OCI-LY7 (cell line): Measurements from ENCODE around the gene PRSS3. TPM values are rescaled to one million over a fixed set of nuclear protein-coding genes. Genes with fewer than 3 reads are reported as not detected.
"Not testable (repeated sequence)": the region's sequence is repeated elsewhere in the genome, so short reads cannot be mapped to it uniquely, and the experiment has no call there.

Experiments used
- BruUV-seq: library from RNA; stranded (reverse); fragments of 400-500 nt; replicated peaks from 2 replicates; lab custom pipeline; 2021; lab: Mats Ljungman, UMichigan
- CTCF ChIA-PET: fragments of 300-600 bp; sonication (Branson Sonifier 250); formaldehyde crosslinking; loops from one replicate; lab custom pipeline; 2022; ENCODE audit warnings: antibody characterized with exemption; ENCODE audit not compliant: unreplicated experiment; lab: Charles Lee
- POLR2A ChIA-PET: fragments of 300-600 bp; sonication (Branson Sonifier 250); formaldehyde crosslinking; loops from one replicate; lab custom pipeline; 2022; ENCODE audit warnings: antibody characterized with exemption; lab: Charles Lee
- DNase-seq: peaks from one replicate; pipeline ENCODE4 v3.0.0-alpha.2; 2015; ENCODE audit warnings: low spot score
- H2AFZ ChIP-seq: fragments of 200-600 bp; sonication (generic), shearing (Covaris generic); 2 replicates; pipeline ENCODE4 v1.6.1; 2014; ENCODE audit warnings: mild to moderate bottlenecking, antibody characterized with exemption, low read length, moderate library complexity
- H3K27ac ChIP-seq: fragments of 200-600 bp; sonication (generic); 2 replicates; pipeline ENCODE4 v1.5.1; 2014; ENCODE audit warnings: mixed run types, low read depth, mild to moderate bottlenecking, moderate library complexity, low read length, inconsistent platforms; ENCODE audit not compliant: poor library complexity, severe bottlenecking
- H3K36me3 ChIP-seq: fragments of 200-600 bp; sonication (generic); 2 replicates; pipeline ENCODE4 v1.6.1; 2014; ENCODE audit warnings: mild to moderate bottlenecking, antibody characterized with exemption, low read length, moderate library complexity, mixed read lengths; ENCODE audit not compliant: insufficient read depth
- H3K4me1 ChIP-seq: fragments of 200-600 bp; sonication (generic); 2 replicates; pipeline ENCODE4 v1.5.1; 2014; ENCODE audit warnings: mild to moderate bottlenecking, low read length; ENCODE audit not compliant: insufficient read depth, poor library complexity, severe bottlenecking
- H3K4me2 ChIP-seq: fragments of 200-600 bp; sonication (generic); 2 replicates; pipeline ENCODE4 v1.6.1; 2014; ENCODE audit warnings: mild to moderate bottlenecking, low read length
- H3K4me3 ChIP-seq: fragments of 200-600 bp; sonication (generic); 2 replicates; pipeline ENCODE4 v1.5.1; 2014; ENCODE audit warnings: mild to moderate bottlenecking, low read depth, low read length; ENCODE audit not compliant: poor library complexity, severe bottlenecking
- H3K79me2 ChIP-seq: fragments of 200-600 bp; sonication (generic); 2 replicates; pipeline ENCODE4 v1.6.1; 2016; ENCODE audit warnings: low read depth, mild to moderate bottlenecking, low read length, moderate library complexity, mixed read lengths; ENCODE audit not compliant: insufficient read depth
- H3K9me2 ChIP-seq: fragments of 200-600 bp; sonication (generic); 2 replicates; pipeline ENCODE4 v1.6.1; 2016; ENCODE audit warnings: mild to moderate bottlenecking, low read length, mixed read lengths; ENCODE audit not compliant: insufficient read depth
- H3K9me3 ChIP-seq: fragments of 200-600 bp; sonication (generic); 2 replicates; pipeline ENCODE4 v1.6.1; 2014; ENCODE audit warnings: mild to moderate bottlenecking, mixed run types, low read length, mixed read lengths
- H4K20me1 ChIP-seq: fragments of 200-600 bp; sonication (generic); 2 replicates; pipeline ENCODE4 v1.6.1; 2014; ENCODE audit warnings: mild to moderate bottlenecking, antibody characterized with exemption, low read length, moderate library complexity, mixed read lengths; ENCODE audit not compliant: insufficient read depth
- CTCF ChIP-seq: fragments of 200-600 bp; sonication (generic); conservative IDR thresholded peaks from 2 replicates; pipeline ENCODE4 v1.5.1; 2014; ENCODE audit warnings: mild to moderate bottlenecking, antibody characterized with exemption, low read length, moderate library complexity, mixed read lengths
- EZH2phosphoT487 ChIP-seq: fragments of 200-600 bp; sonication (generic); IDR thresholded peaks from 2 replicates; pipeline ENCODE4 v1.6.1; 2018; ENCODE audit warnings: low read depth, borderline replicate concordance, mild to moderate bottlenecking, mixed run types, antibody characterized with exemption, low read length, moderate library complexity, mixed read lengths
- intact Hi-C: fragments of 100-400 bp; cut with micrococcal nuclease; formaldehyde crosslinking; loops from one replicate; pipeline ENCODE4 v1.10.0; 2022; ENCODE audit not compliant: unreplicated experiment
- total RNA-seq, 2 experiments: library from RNA; depleted of rRNA in 1 of 2; stranded (reverse); fragments of >200 nt in 1 of 2; shearing (Covaris generic) in 1 of 2; gene quantifications; 2 replicates each; pipeline ENCODE4 v1.2.3, GENCODE V29; 2014 to 2022

The PRSS3 gene
- total RNA-seq, 2 experiments from 2014 or later: not detected

GRCh38 chr9:33835625-33836260, 40.4 kb downstream of the PRSS3 start:
- intact Hi-C loops: no loop called here
- Histone ChIP-seq H3K9me3 (no peaks in the 10 kb centered on the region), H3K4me1 (peaks cover 19% of the 10 kb centered on the region), H3K4me2 (no peak overlapping the region), H3K9me2 (no peaks in the 10 kb centered on the region), H3K4me3 (no peak overlapping the region), H2AFZ (no peak overlapping the region), H4K20me1 (peaks cover 19% of the 10 kb centered on the region; the same call in 1 of the 2 replicates), H3K27ac (no peak overlapping the region), H3K36me3 (peaks cover 32% of the 10 kb centered on the region), H3K79me2 (peaks cover 99% of the 10 kb centered on the region)
- CTCF ChIA-PET: no interaction called here
- no TSS peak for BruUV-seq
- POLR2A ChIA-PET: interaction anchor here (0.6 to 1.8 kb wide), 6 partner anchors 11 to 49 kb away, joined by 3 to 7 read pairs (median 4); no protein-coding TSS in a partner anchor
- DNase-seq: no peak
- no peak for TF ChIP-seq CTCF
- no peak for TF ChIP-seq EZH2phosphoT487

- Histone ChIP-seq H4K20me1 (peaks cover 14% of the 10 kb centered on the region; the same call in 1 of the 2 replicates), H3K4me1 (peaks cover 19% of the 10 kb centered on the region), H3K79me2 (peaks cover 99% of the 10 kb centered on the region), H3K36me3 (peaks cover 32% of the 10 kb centered on the region)
- H3K9me2 ChIP-seq, H3K4me2 ChIP-seq, intact Hi-C loops, H3K27ac ChIP-seq, H2AFZ ChIP-seq, DNase-seq, BruUV-seq, CTCF ChIA-PET, H3K4me3 ChIP-seq, H3K9me3 ChIP-seq: not testable (repeated sequence)
- POLR2A ChIA-PET: interaction anchor here (0.8 to 1.0 kb wide), 4 partner anchors 11 to 49 kb away, joined by 3 to 4 read pairs (median 3); no protein-coding TSS in a partner anchor
These were observed 40.9 kb downstream of the PRSS3 start for GRCh38 chr9:33836261-33836660.

GRCh38 chr9:33837138-33837537, 41.8 kb downstream of the PRSS3 start:
- no peak for DNase-seq
- Histone ChIP-seq H3K4me3 (no peak overlapping the region), H3K27ac (no peak overlapping the region), H3K9me2 (no peaks in the 10 kb centered on the region), H3K36me3 (peaks cover 35% of the 10 kb centered on the region), H2AFZ (no peak overlapping the region), H4K20me1 (peaks cover 20% of the 10 kb centered on the region), H3K9me3 (no peaks in the 10 kb centered on the region), H3K4me2 (no peak overlapping the region; the same call in 1 of the 2 replicates), H3K79me2 (peaks cover 100% of the 10 kb centered on the region), H3K4me1 (peaks cover 19% of the 10 kb centered on the region)
- CTCF ChIA-PET: interaction anchor here (1.9 kb wide), 1 partner anchor 23 kb away, joined by 4 read pairs; no protein-coding TSS in a partner anchor
- intact Hi-C loops: no loop called here
- POLR2A ChIA-PET: interaction anchor here (0.6 to 1.3 kb wide), 7 partner anchors 10 to 69 kb away, joined by 3 to 7 read pairs (median 4); no protein-coding TSS in a partner anchor
- TF ChIP-seq EZH2phosphoT487 (no peak), CTCF (no peak)
- BruUV-seq: no TSS peak
